Esophagus (tissue), 2 donors: Measurements from ENCODE around the gene PAX5. TPM values are rescaled to one million over a fixed set of nuclear protein-coding genes. Genes with fewer than 3 reads are reported as not detected.

ENCODE experiments used
- H3K27ac ChIP-seq, 2 donors: one replicate each; pipeline ENCODE4 v1.5.1; 2013; ENCODE audit warnings: low read depth in 2 of 2, mild to moderate bottlenecking in 2 of 2, inconsistent platforms in 1 of 2, low read length in 1 of 2, moderate library complexity in 1 of 2
- H3K27me3 ChIP-seq, 2 donors: one replicate each; pipeline ENCODE4 v1.6.1; 2013; ENCODE audit warnings: low read length in 2 of 2, control low read depth in 1 of 2, mild to moderate bottlenecking in 1 of 2; ENCODE audit not compliant: insufficient read depth in 2 of 2, control insufficient read depth in 1 of 2
- H3K36me3 ChIP-seq, 2 donors: one replicate each; pipeline ENCODE4 v1.6.1; 2013; ENCODE audit warnings: low read length in 1 of 2; ENCODE audit not compliant: control insufficient read depth in 2 of 2, insufficient read depth in 2 of 2
- H3K4me1 ChIP-seq, 2 donors: one replicate each; pipeline ENCODE4 v1.6.1; 2013; ENCODE audit warnings: low read length in 1 of 2; ENCODE audit not compliant: control insufficient read depth in 2 of 2, insufficient read depth in 2 of 2
- H3K4me3 ChIP-seq, 2 donors: one replicate each; pipeline ENCODE4 v1.5.1; 2013; ENCODE audit warnings: low read length in 2 of 2, mild to moderate bottlenecking in 2 of 2, low read depth in 1 of 2, moderate library complexity in 1 of 2
- H3K9me3 ChIP-seq, 2 donors: one replicate each; pipeline ENCODE4 v1.6.1; 2013; ENCODE audit warnings: mild to moderate bottlenecking in 2 of 2, low read depth in 1 of 2, low read length in 1 of 2, moderate library complexity in 1 of 2; ENCODE audit not compliant: control insufficient read depth in 2 of 2, insufficient read depth in 1 of 2
- WGBS, 2 donors: extraction: QIAGEN DNeasy Blood & Tissue Kit; methylation state at CpG; one replicate each; pipeline ENCODE4 v1.1.7; 2013; 5-methylcytosine and 5-hydroxymethylcytosine counted together
- polyA plus RNA-seq, 2 donors: library from polyadenylated mRNA; stranded (reverse); fragments of 200-250 nt; gene quantifications; one replicate each; pipeline ENCODE4 v1.2.3, GENCODE V29; 2013
- donor health status: healthy with polysubstance abuse.
- donor health status: Bipolar disorder and iron deficiency.

PAX5 gene
- polyA plus RNA-seq, 2 donors, result 0.02 to 0.10 TPM

DNA sequence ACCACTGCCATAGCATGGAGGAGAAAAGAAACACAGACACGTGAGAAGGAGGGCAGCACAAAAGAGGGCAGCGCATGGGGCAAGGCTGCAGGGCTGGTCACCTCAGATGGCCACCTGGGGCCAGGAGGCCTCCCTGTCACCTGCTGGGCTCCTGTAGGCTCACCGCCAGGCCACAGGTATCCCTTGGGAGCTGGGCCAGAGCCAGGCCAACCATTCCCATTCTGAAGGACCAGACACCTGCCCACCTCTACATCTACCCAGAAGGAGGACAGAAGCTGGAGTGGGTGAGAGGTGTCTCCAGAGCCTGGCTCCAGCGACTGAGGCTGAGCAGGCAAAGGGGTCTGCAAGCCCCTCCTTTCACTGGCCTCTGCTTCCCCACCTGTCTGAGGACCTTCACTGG lies 103.1 kb downstream of the PAX5 start:
- H3K27ac ChIP-seq, result no peak overlapping the region
- no peaks in the 10 kb centered on the region for H3K4me1 ChIP-seq
- WGBS, 2 donors, result 90 to 92% methylated on average over 4 of the region's 4 CpGs
- H3K36me3 ChIP-seq, result no peaks in the 10 kb centered on the region
- no peak overlapping the region for H3K4me3 ChIP-seq
- H3K9me3 ChIP-seq, result peaks cover 0 to 4% of the 10 kb centered on the region in 2 donors
- H3K27me3 ChIP-seq, result no peaks in the 10 kb centered on the region

DNA sequence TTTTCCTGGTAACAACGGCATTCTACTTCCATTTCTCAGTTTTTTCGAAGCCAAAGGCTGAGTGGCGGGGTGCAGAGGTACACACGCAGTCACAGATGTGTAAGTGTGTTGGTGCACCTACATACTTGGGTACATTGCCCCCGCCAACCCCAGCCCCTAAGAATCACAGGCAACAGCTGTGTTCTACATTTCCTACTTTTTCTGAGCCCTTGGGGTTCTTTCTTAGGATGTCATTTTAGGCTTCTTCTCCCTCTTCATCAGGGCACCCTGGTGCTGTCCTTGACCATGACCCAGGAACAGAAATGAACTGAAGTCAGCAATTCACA lies 104.8 kb downstream of the PAX5 start:
- H3K4me1 ChIP-seq, result no peaks in the 10 kb centered on the region
- H3K9me3 ChIP-seq, result peaks cover 2 to 4% of the 10 kb centered on the region in 2 donors
- WGBS, 2 donors, result 88 to 93% methylated on average over 5 of the region's 5 CpGs
- H3K27me3 ChIP-seq, result no peaks in the 10 kb centered on the region
- H3K4me3 ChIP-seq, result no peak overlapping the region
- H3K27ac ChIP-seq, result no peak overlapping the region
- H3K36me3 ChIP-seq, result no peaks in the 10 kb centered on the region

DNA sequence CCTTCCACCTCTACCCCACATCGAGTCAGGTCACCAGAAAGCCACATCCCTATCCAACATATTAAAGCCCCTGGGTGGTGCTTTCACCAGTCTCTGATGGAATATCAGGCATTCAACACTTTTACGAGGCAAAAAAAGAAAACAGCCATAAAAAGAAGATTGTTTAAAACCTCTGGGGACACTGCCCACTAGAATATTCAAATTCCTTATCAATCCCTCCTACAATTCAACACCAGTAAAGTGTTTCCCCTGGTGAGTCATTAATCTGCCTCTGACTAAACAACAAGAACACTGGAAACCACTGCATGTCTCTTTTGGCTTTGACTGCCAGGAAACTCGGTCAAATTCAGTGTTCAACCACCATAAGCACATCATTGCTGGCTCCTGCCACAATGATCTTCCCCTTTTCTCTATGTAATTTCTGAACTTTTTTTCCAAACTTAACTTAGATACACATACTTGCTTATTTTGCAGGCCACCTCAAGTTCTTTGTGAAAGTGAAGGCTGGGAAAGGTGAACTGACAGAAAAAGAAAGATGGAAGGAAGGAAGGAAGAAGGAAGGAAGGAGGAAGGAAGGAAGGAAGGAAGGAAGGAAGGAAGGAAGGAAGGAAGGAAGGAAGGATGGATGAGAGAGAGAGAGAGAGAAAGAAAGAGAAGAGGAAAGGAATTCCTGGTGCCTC lies 105.3 kb downstream of the PAX5 start:
- 27 to 33% methylated on average over 3 of the region's 3 CpGs for WGBS, 2 donors
- peaks cover 2 to 4% of the 10 kb centered on the region in 2 donors for H3K9me3 ChIP-seq
- H3K4me3 ChIP-seq, result no peak overlapping the region
- H3K36me3 ChIP-seq, result no peaks in the 10 kb centered on the region
- H3K4me1 ChIP-seq, result no peaks in the 10 kb centered on the region
- H3K27ac ChIP-seq, result no peak overlapping the region
- H3K27me3 ChIP-seq, result no peaks in the 10 kb centered on the region

DNA sequence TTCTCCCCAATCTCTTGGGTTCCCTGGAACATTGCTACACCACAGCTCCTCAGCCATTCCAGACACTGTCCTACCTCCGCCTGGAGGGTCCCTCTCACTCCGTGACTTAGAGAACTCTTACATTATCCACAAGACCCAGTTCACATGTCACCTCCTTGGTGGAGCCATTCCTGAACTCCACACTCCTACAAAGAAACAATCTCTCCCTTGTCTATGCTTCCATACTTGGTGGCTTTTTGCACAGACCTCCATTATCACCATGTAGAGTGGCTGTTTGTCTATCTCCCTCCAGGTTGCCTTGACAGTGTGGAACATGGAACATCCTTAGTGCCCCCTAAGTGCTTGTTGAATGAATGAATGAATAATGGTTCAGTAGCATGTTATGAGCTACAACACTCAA lies 105.9 kb downstream of the PAX5 start:
- Histone ChIP-seq H3K9me3 (peaks cover 2 to 4% of the 10 kb centered on the region in 2 donors), H3K27me3 (no peaks in the 10 kb centered on the region), H3K27ac (no peak overlapping the region), H3K36me3 (no peaks in the 10 kb centered on the region), H3K4me3 (no peak overlapping the region), H3K4me1 (no peaks in the 10 kb centered on the region)
- WGBS, 2 donors, result 97 to 98% methylated on average over 2 of the region's 2 CpGs

DNA sequence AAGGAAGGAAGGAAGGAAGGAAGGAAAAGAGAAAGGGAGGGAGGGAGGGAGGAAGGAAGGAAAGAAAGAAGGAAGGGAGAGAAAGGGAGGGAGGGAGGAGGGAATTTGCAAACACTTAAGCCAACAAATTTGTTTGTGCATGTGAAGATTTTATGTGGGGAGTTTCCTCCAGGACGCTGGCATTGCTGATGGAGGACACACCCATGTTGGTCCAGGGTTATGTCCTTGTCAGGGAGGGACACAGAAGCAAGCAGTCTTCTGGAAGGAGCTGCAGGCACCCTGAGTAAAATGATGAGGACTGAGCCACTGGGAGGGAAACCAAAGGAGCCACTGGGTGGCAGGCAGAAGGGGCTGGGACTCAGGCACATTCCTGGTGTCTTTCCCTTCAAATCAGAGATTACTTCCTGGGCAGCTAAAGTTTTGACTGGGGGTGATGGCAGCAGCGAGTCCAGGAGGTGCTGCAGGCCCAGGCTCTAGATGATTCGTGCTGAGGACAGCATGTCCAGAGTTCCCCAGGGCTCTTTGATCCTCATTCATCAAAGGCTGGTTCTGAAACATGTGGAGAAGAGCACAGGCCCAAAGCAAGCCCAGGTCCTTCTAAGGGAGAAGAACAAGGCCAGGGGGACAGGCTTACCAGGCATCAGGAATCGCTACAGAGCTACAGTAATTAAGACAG lies 109.2 kb downstream of the PAX5 start:
- Histone ChIP-seq H3K27ac (no peak overlapping the region), H3K9me3 (peaks cover 0 to 2% of the 10 kb centered on the region in 2 donors), H3K36me3 (no peaks in the 10 kb centered on the region), H3K27me3 (no peaks in the 10 kb centered on the region), H3K4me1 (peaks cover 0 to 6% of the 10 kb centered on the region in 2 donors), H3K4me3 (no peak overlapping the region)
- 43 to 46% methylated on average over 4 of the region's 4 CpGs for WGBS, 2 donors

DNA sequence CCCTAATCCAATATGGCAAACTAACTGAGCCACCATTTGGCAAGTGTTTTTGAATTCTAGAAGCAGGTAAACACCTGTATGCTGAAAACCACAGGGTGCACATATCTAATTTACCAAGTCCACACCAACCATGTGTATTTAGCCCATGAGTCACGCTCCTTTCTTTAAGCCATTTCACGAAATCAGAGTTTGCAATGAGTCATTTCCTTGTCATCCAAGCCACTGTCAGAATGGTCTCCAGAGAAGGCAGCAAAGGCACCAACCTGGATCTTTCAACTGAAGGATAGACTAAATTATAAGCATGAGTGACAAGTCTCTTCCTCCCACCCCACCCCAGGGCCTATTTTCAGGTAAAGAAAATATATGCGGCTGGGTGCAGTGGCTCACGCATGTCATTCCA lies 110.0 kb downstream of the PAX5 start:
- Histone ChIP-seq H3K9me3 (peaks cover 0 to 2% of the 10 kb centered on the region in 2 donors), H3K4me1 (peaks cover 0 to 6% of the 10 kb centered on the region in 2 donors), H3K36me3 (no peaks in the 10 kb centered on the region), H3K4me3 (no peak overlapping the region), H3K27ac (no peak overlapping the region), H3K27me3 (no peaks in the 10 kb centered on the region)
- 46 to 52% methylated on average over 4 of the region's 4 CpGs for WGBS, 2 donors

DNA sequence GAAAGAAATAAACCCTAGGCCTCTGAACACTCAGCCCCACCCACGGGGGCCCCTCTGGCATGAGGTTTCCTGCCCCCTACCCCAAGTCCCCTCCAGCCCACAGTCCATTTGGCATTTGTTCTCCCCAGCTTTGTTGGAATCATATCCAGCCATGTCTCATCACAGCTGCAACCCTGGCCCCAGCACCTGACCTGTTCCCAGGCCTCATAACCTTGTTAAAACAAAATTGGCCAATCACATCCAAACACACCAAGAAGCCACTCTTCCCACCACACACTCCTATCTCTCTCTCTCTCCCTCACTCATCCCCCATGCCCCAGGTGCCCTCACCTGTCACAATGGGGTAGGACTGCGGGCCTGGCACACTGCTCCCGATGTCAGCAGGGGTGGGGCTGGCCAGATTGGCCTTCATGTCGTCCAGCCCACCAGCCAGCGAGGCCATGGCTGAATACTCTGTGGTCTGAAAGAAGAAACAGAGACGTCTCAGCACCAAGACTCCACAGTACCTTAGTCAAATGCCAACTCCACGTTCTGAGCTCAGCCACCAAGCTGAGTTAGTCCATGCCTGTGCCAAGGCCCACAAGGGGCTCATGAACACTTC lies 110.9 kb downstream of the PAX5 start:
- H3K27me3 ChIP-seq, result no peaks in the 10 kb centered on the region
- no peaks in the 10 kb centered on the region for H3K36me3 ChIP-seq
- WGBS, 2 donors, result 82 to 83% methylated on average over 7 of the region's 7 CpGs
- peaks cover 0 to 6% of the 10 kb centered on the region in 2 donors for H3K4me1 ChIP-seq
- no peak overlapping the region for H3K27ac ChIP-seq
- no peak overlapping the region for H3K4me3 ChIP-seq
- peaks cover 0 to 2% of the 10 kb centered on the region in 2 donors for H3K9me3 ChIP-seq

DNA sequence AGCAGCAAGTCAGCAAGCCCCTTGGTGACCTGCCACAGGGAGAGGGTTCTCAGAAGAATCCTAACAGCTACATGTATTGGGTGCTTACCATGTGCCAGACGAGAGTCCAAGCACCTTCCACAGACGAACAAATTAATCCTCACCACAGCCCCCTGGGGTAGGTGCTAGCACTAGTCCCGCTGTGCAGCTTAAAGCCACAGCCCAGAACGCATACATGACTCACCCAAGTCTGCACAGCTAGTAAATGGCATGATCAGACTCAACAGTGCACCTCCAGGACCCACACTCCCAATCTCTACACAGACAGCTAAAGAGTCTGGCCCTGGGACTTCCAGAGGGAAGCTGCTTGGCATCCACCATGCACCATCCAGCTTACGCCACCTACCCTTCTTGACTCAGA lies 111.5 kb downstream of the PAX5 start:
- no peaks in the 10 kb centered on the region for H3K27me3 ChIP-seq
- no peak overlapping the region for H3K4me3 ChIP-seq
- peaks cover 0 to 6% of the 10 kb centered on the region in 2 donors for H3K4me1 ChIP-seq
- H3K27ac ChIP-seq, result no peak overlapping the region
- 60 to 75% methylated on average over 5 of the region's 5 CpGs for WGBS, 2 donors
- peaks cover 0 to 2% of the 10 kb centered on the region in 2 donors for H3K9me3 ChIP-seq
- H3K36me3 ChIP-seq, result no peaks in the 10 kb centered on the region

DNA sequence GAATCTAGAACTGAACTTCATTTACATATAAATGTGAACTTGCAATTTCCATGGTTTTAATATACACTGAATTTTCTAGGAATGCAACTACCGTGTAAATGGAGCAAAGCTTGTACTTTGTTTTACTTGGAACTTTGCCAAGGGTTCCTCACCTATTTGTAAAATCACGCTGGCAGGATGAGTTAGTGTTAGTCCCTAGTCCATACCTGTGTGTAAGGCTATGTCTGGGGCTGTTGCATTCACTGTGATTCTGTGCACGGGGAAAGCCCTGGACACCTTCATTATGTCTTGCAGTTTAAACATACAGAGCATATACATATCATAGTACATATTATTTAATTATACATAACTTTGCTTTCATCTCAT lies 119.9 kb downstream of the PAX5 start:
- Histone ChIP-seq H3K9me3 (no peaks in the 10 kb centered on the region), H3K4me1 (no peaks in the 10 kb centered on the region), H3K27ac (no peak overlapping the region), H3K27me3 (peaks cover 5 to 7% of the 10 kb centered on the region in 2 donors), H3K36me3 (no peaks in the 10 kb centered on the region), H3K4me3 (no peak overlapping the region)
- 27 to 29% methylated on average over 3 of the region's 3 CpGs for WGBS, 2 donors
